ENCODE results near the gene SEPTIN5.

DNA sequence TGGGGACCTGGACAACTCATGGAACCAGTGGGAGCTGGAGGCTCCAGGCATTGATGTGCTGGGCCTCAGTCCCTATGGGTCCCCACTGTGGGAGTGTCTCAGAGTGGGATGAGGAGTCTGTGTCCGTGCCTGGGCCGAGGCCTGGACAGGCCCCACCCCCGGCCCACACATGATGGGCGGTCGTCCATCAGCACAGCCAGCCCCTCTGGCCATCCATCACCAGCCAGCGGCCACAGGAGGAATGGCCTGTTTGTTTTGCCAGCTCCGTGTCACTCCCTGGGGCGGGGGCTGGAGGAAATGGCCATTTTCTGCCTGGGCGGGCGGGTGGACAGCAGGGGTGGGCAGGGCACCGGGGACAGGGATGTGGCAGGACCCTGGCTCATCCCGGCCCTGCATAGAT lies 33.2 kb downstream of the SEPTIN5 start:
- TF ChIP-seq CTCF (IDR thresholded peaks at IDR 0.05) (no peak), POLR2A (IDR thresholded peaks at IDR 0.05) (no peak)
